GM12878 (cell line): ENCODE results near the gene LVRN. TPM values are rescaled to one million over a fixed set of nuclear protein-coding genes. Genes with fewer than 3 reads are reported as not detected.
A peak's percentile ranks its signal among the peaks of the same experiment; 100 is the strongest.

Experiments
- ATAC-seq: fragments of 200-7000 bp; cut with Tn5 transposase; 3 replicates; pipeline ENCODE4 v1.9.1; 2020; ENCODE audit warnings: mild to moderate bottlenecking, moderate library complexity
- BruUV-seq: library from RNA; stranded (reverse); fragments of 400-500 nt; replicated peaks from 2 replicates; lab custom pipeline; 2021; lab: Mats Ljungman, UMichigan
- CTCF ChIA-PET: fragments of 300-600 bp; sonication (Branson Sonifier 250); formaldehyde crosslinking; extraction: SDS; loops from one replicate; lab custom pipeline; 2021; ENCODE audit warnings: inconsistent platforms; lab: Yijun Ruan, JAX
- POLR2A ChIA-PET: fragments of 350-600 bp; formaldehyde crosslinking; extraction: SDS; loops from one replicate; lab custom pipeline; 2021; ENCODE audit warnings: inconsistent platforms; lab: Charles Lee
- RAD21 ChIA-PET: fragments of 300-600 bp; sonication (Branson Sonifier 250); formaldehyde crosslinking; loops from one replicate; lab custom pipeline; 2023; ENCODE audit warnings: antibody characterized with exemption; ENCODE audit not compliant: unreplicated experiment; lab: Charles Lee
- SMC1A ChIA-PET: fragments of 300-600 bp; sonication (Branson Sonifier 250); formaldehyde crosslinking; loops from one replicate; lab custom pipeline; 2023; ENCODE audit not compliant: unreplicated experiment, uncharacterized antibody; lab: Charles Lee
- DNase-seq: peaks from one replicate; pipeline ENCODE4 v3.0.0-alpha.2; 2011; ENCODE audit warnings: low read depth, low spot score
- FAIRE-seq: peaks from 3 replicates; lab custom pipeline; 2011; peaks lifted over from hg19 to GRCh38; lab: Jason Lieb, UNC
- H2AFZ ChIP-seq: 2 replicates; pipeline ENCODE4 v1.6.0; 2011; ENCODE audit warnings: low read depth, low read length, control low read depth; ENCODE audit not compliant: control insufficient read depth
- H3K27ac ChIP-seq: 2 replicates; pipeline ENCODE4 v1.5.1; 2011; ENCODE audit warnings: control low read depth; ENCODE audit not compliant: control insufficient read depth, insufficient read depth
- H3K27me3 ChIP-seq, 2 experiments: replicated peaks in 1 of 2; 2 replicates each; pipeline versions ENCODE4 v1.6.0 to v1.6.1; 2011; ENCODE audit warnings: low read length in 1 of 2; ENCODE audit not compliant: control insufficient read depth in 2 of 2, insufficient read depth in 2 of 2
- H3K36me3 ChIP-seq, 2 experiments: 2 replicates each; pipeline ENCODE4 v1.5.1; 2011; ENCODE audit warnings: low read length in 1 of 2; ENCODE audit not compliant: control insufficient read depth in 2 of 2, insufficient read depth in 2 of 2
- H3K4me1 ChIP-seq: 2 replicates; pipeline ENCODE4 v1.6.1; 2011; ENCODE audit warnings: mild to moderate bottlenecking, low read length, moderate library complexity, mixed read lengths; ENCODE audit not compliant: control insufficient read depth, insufficient read depth
- H3K4me2 ChIP-seq: 2 replicates; pipeline ENCODE4 v1.6.0; 2011; ENCODE audit warnings: control low read depth; ENCODE audit not compliant: control insufficient read depth, insufficient read depth
- H3K4me3 ChIP-seq: fragments of 200-600 bp; sonication (generic); 2 replicates; pipeline ENCODE4 v1.5.1; 2016
- H3K79me2 ChIP-seq: 2 replicates; pipeline ENCODE4 v1.6.0; 2011; ENCODE audit warnings: low read length; ENCODE audit not compliant: control insufficient read depth, insufficient read depth
- H3K9ac ChIP-seq: 2 replicates; pipeline ENCODE4 v1.8.0; 2011; ENCODE audit warnings: low read length, control low read depth, mixed read lengths; ENCODE audit not compliant: control insufficient read depth, insufficient read depth
- H3K9me3 ChIP-seq: replicated peaks from 3 replicates; pipeline ENCODE4 v1.5.1; 2011; ENCODE audit warnings: mild to moderate bottlenecking, low read length; ENCODE audit not compliant: control insufficient read depth, insufficient read depth
- H4K20me1 ChIP-seq: 2 replicates; pipeline ENCODE4 v1.6.0; 2011; ENCODE audit not compliant: control insufficient read depth, insufficient read depth
- EP300 ChIP-seq, 2 experiments: fragments of 150-350 bp in 1 of 2; IDR thresholded peaks; 2 replicates each; pipeline ENCODE4 v1.6.1; 2011 to 2012; ENCODE audit warnings: low read depth in 2 of 2, low read length in 2 of 2, borderline replicate concordance in 1 of 2, improper control_type of control experiment in 1 of 2, inconsistent platforms in 1 of 2; ENCODE audit not compliant: control insufficient read depth in 1 of 2
- MTA3 ChIP-seq: IDR thresholded peaks from 2 replicates; pipeline ENCODE4 v1.6.1; 2012; ENCODE audit warnings: low read length, inconsistent platforms, borderline replicate concordance
- RAD21 ChIP-seq: IDR thresholded peaks from 2 replicates; pipeline ENCODE4 v1.6.1; 2011; ENCODE audit warnings: mild to moderate bottlenecking, low read depth, low read length, moderate library complexity; ENCODE audit not compliant: insufficient read depth
- ZNF207 ChIP-seq: fragments of 450-650 bp; IDR thresholded peaks from 2 replicates; pipeline ENCODE4 v1.6.1; 2014; ENCODE audit warnings: antibody characterized with exemption, mild to moderate bottlenecking, borderline replicate concordance
- WGBS: methylation state at CpG from one replicate; pipeline ENCODE4 v1.1.6; 2016; ENCODE audit warnings: low lambda C conversion rate; ENCODE audit not compliant: insufficient replicate concordance, insufficient coverage; ENCODE audit errors: missing lambda C conversion rate; 5-methylcytosine and 5-hydroxymethylcytosine counted together
- in situ Hi-C: fragments of 300-500 bp; cut with MboI; formaldehyde crosslinking; loops from 9 replicates; pipeline ENCODE4 v1.14.3; 2018; ENCODE audit warnings: mixed read lengths
- intact Hi-C: fragments of 100-400 bp; cut with micrococcal nuclease; formaldehyde crosslinking; loops from one replicate; pipeline ENCODE4 v1.14.2; 2022; ENCODE audit not compliant: unreplicated experiment
- polyA plus RNA-seq, 11 experiments: library from polyadenylated mRNA; depleted of rRNA in 4 of 11; unstranded in 6 of 11; stranded (reverse) in 5 of 11; fragments of >200 nt; fragmentation: Nextera tagmentation in 4 of 11; fragmentation: Illumina TruSeq in 1 of 11; extraction: Ambion mirVana in 4 of 11; extraction: Trizol in 1 of 11; gene quantifications; 1 replicate in 1 of 11; 2 replicates in 10 of 11; pipeline versions ENCODE4 v1.2.1 to v1.2.3, GENCODE V29; 2011 to 2016; ENCODE audit warnings: inconsistent platforms in 2 of 11, missing spikeins in 2 of 11, low read depth in 1 of 11
- total RNA-seq, 4 experiments: library from RNA; depleted of rRNA in 3 of 4; stranded (reverse); fragments of >200 nt in 3 of 4; fragmentation: Illumina TruSeq in 1 of 4; extraction: Trizol in 1 of 4; gene quantifications; 2 replicates each; pipeline versions ENCODE4 v1.2.1 to v1.2.3, GENCODE V29; 2013 to 2021
- TF ChIP-seq, protein P1 (sequence below), 3 experiments: IDR thresholded peaks in 2 of 3; conservative IDR thresholded peaks in 1 of 3; 2 replicates each; pipeline ENCODE4 v1.5.1; 2011; ENCODE audit warnings: low read depth in 3 of 3, low read length in 3 of 3, mild to moderate bottlenecking in 3 of 3, control low read depth in 2 of 3, moderate library complexity in 2 of 3, inconsistent platforms in 1 of 3, mixed read lengths in 1 of 3; ENCODE audit not compliant: control insufficient read depth in 2 of 3, insufficient read depth in 1 of 3; ENCODE audit errors: extremely low read depth in 1 of 3

LVRN gene
- total and polyA plus RNA-seq, 10 of the 15 experiments (the other 5 are each of a cell fraction or from before 2014, with no cell fraction given), result 0.04 to 0.87 (median 0.11) TPM; not detected in 4

- Histone ChIP-seq H3K79me2 (no peaks in the 10 kb centered on the region), H3K4me3 (no peak overlapping the region), H3K36me3 (no peaks in the 10 kb centered on the region), H3K27me3 (no peaks in the 10 kb centered on the region; a peak in 1 of 4 replicates), H3K4me2 (no peak overlapping the region), H3K9me3 (no peaks in the 10 kb centered on the region)
- DNase-seq (no peak), ATAC-seq (no peak)
- BruUV-seq, result no TSS peak
- ChIA-PET CTCF (interaction anchor here (1.2 kb wide), 1 partner anchor 59 kb away, joined by 3 read pairs; no protein-coding TSS in a partner anchor), RAD21 (no interaction called here), SMC1A (interaction anchor here (1.2 kb wide), 1 partner anchor 196 kb away, joined by 5 read pairs; the partner anchor contains the start of gene ATG12), POLR2A (no interaction called here)
- TF ChIP-seq RAD21 (0 out of 2 replicates have a peak, but pooled peaks have one; percentile 22), ZNF207 (no peak), MTA3 (no peak), EP300 (IDR thresholded peaks at IDR 0.05; ENCODE audit: borderline replicate concordance in 1 of 2, control insufficient read depth in 1 of 2, low read depth in 2 of 2, low read length in 2 of 2) (no peak)
- TF ChIP-seq, protein P1, sequence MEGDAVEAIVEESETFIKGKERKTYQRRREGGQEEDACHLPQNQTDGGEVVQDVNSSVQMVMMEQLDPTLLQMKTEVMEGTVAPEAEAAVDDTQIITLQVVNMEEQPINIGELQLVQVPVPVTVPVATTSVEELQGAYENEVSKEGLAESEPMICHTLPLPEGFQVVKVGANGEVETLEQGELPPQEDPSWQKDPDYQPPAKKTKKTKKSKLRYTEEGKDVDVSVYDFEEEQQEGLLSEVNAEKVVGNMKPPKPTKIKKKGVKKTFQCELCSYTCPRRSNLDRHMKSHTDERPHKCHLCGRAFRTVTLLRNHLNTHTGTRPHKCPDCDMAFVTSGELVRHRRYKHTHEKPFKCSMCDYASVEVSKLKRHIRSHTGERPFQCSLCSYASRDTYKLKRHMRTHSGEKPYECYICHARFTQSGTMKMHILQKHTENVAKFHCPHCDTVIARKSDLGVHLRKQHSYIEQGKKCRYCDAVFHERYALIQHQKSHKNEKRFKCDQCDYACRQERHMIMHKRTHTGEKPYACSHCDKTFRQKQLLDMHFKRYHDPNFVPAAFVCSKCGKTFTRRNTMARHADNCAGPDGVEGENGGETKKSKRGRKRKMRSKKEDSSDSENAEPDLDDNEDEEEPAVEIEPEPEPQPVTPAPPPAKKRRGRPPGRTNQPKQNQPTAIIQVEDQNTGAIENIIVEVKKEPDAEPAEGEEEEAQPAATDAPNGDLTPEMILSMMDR (IDR thresholded peaks at IDR 0.05 in 2 of 3, conservative IDR thresholded peaks at IDR 0.05 in 1 of 3; ENCODE audit: control insufficient read depth in 2 of 3, extremely low read depth in 1 of 3, insufficient read depth in 1 of 3, low read depth in 3 of 3, low read length in 3 of 3), result peak in 1 of 3 experiments; percentile 20; a peak in 1 of 6 replicates
- TF ChIP-seq, all 136 proteins: peak for 2
- Histone ChIP-seq H4K20me1 (no peaks in the 10 kb centered on the region), H3K4me1 (peaks cover 9% of the 10 kb centered on the region; the same call in 1 of the 2 replicates), H3K27ac (no peak overlapping the region), H3K9ac (no peak overlapping the region), H2AFZ (no peak overlapping the region)
- intact Hi-C loops, result no loop called here
- 41% methylated on average over 3 of the region's 3 CpGs for WGBS
- in situ Hi-C loops, result no loop called here
- no peak for FAIRE-seq
Observed at GRCh38 chr5:116037236-116037822, 75.1 kb downstream of the LVRN start.
